ENCODE measurements around the gene PLPPR4.

PLPPR4 gene

DNA sequence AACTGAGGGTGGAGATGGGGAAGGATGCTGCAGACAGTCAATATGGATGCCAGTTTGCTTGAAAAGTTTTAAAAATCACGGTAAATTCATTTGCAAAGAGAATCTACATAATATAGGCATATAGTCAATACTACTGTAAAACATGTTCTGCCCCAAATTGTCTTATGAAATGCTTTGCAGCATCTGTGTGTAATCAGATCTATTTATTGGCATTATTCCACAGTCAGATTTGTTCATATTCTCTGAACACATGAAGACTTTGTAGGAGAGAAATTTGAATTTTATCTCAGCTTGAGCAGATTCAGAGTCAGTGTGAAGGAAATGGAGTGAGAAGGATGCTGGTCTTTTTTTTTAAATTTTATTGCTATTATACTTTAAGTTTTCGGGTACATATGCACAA, 88.5 kb downstream of the PLPPR4 start:
- no peak for DNase-seq

DNA sequence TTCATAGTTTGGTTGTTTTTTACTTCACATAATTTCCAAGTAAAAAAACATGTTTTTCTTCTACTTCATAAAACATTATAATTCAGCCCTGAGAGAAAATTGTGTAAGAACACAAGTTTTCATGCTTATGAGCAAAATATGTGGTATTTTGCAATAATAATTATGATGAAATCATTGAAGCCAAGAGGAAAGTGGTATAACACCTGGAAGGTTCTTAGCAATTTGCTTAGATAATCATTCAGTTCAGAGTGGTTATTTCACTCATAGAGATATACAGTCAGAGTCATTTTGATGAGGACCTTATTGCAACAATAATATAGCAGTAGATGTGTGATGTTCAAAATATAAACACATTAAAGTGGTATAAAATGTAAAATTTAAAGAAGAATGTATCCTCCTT, 94.5 kb downstream of the PLPPR4 start:
- no peak for DNase-seq
